Activated CD8-positive, alpha-beta memory T cell treated with anti-CD3 and anti-CD28 coated beads for 48 hours (primary cell): Measurements from ENCODE around the gene TAF11.
"Not testable (repeated sequence)": the region's sequence is repeated elsewhere in the genome, so short reads cannot be mapped to it uniquely, and the experiment has no call there.

Experiments used
- DNase-seq, 3 experiments: peaks; one replicate each; pipeline ENCODE4 v3.0.0-alpha.2; 2020; ENCODE audit warnings: low read depth in 2 of 3, low spot score in 2 of 3

TAF11 gene

GRCh38 chr6:34904990-34905613 lies 17.3 kb upstream of the TAF11 start:
- DNase-seq: no peak

- DNase-seq: no peak
Observed at GRCh38 chr6:34901930-34902329, 14.1 kb upstream of the TAF11 start.

- DNase-seq: no peak
Observed at GRCh38 chr6:34900321-34901031, 12.6 kb upstream of the TAF11 start.

- DNase-seq: not testable (repeated sequence)
Observed at GRCh38 chr6:34899748-34900147, 11.9 kb upstream of the TAF11 start.

- no peak for DNase-seq
Observed at GRCh38 chr6:34897716-34898115, 9.9 kb upstream of the TAF11 start.

- no peak for DNase-seq
Observed at GRCh38 chr6:34897130-34897529, 9.3 kb upstream of the TAF11 start.

GRCh38 chr6:34894693-34895092 lies 6.9 kb upstream of the TAF11 start:
- DNase-seq: no peak

- no peak for DNase-seq
Observed at GRCh38 chr6:34891296-34891695, 3.5 kb upstream of the TAF11 start.

GRCh38 chr6:34890533-34890925 lies 2.7 kb upstream of the TAF11 start:
- DNase-seq: no peak

- DNase-seq: peak; percentile 75 to 89 (median 81)
Observed at GRCh38 chr6:34888874-34889555, 1.2 kb upstream of the TAF11 start, which contains the start of gene ANKS1A. Gene ANKS1A (plus strand): TSS chr6:34889255. CDS start chr6:34889403, 148 bp downstream.

- no peak for DNase-seq
Observed at GRCh38 chr6:34888514-34888856, 643 bp upstream of the TAF11 start.

- not testable (repeated sequence) for DNase-seq
Observed at GRCh38 chr6:34885837-34886236, 2.0 kb downstream of the TAF11 start.

GRCh38 chr6:34884996-34885395 lies 2.8 kb downstream of the TAF11 start:
- DNase-seq: no peak

- DNase-seq: not testable (repeated sequence)
Observed at GRCh38 chr6:34884073-34884472, 3.8 kb downstream of the TAF11 start.

- DNase-seq: no peak
Observed at GRCh38 chr6:34877869-34878485, 9.9 kb downstream of the TAF11 start.

- DNase-seq: no peak
Observed at GRCh38 chr6:34877259-34877658, 10.6 kb downstream of the TAF11 start.

- DNase-seq: no peak
Observed at GRCh38 chr6:34876472-34876871, 11.4 kb downstream of the TAF11 start.

- DNase-seq: no peak
Observed at GRCh38 chr6:34875292-34876213, 12.3 kb downstream of the TAF11 start.

- DNase-seq: no peak
Observed at GRCh38 chr6:34872332-34872731, 15.5 kb downstream of the TAF11 start.

- DNase-seq: no peak
Observed at GRCh38 chr6:34871853-34872252, 16.0 kb downstream of the TAF11 start.

- no peak for DNase-seq
Observed at GRCh38 chr6:34867484-34867883, 20.4 kb downstream of the TAF11 start.
